Suprapubic skin (tissue), 3 donors: Measurements from ENCODE around the gene NKPD1.

Experiments
- CTCF ChIP-seq, 2 donors: fragments of 200-600 bp in 1 of 2; fragments of 450-650 bp in 1 of 2; sonication (generic) in 1 of 2; IDR thresholded peaks; one replicate each; pipeline ENCODE4 v1.5.1; 2016 to 2019; ENCODE audit warnings: antibody characterized with exemption in 2 of 2, mild to moderate bottlenecking in 1 of 2, moderate library complexity in 1 of 2
- POLR2A ChIP-seq, 2 donors: fragments of 450-650 bp; IDR thresholded peaks; one replicate each; pipeline ENCODE4 v1.6.1; 2017; ENCODE audit warnings: antibody characterized with exemption in 2 of 2, mild to moderate bottlenecking in 2 of 2, moderate library complexity in 2 of 2

GRCh38 chr19:45178262-45179071 is 17.7 kb upstream of the NKPD1 start, which contains the start of gene BLOC1S3:
- TF ChIP-seq CTCF (IDR thresholded peaks at IDR 0.05) (peak in 1 of 2 donors; percentile 36), POLR2A (IDR thresholded peaks at IDR 0.05) (peak in 1 of 2 donors; percentile 71)
